OCI-LY3 (cell line): Measurements from ENCODE around the gene ABCC10.

Source experiments
- EZH2phosphoT487 ChIP-seq: fragments of 200-600 bp; shearing (Covaris generic); IDR thresholded peaks from 2 replicates; pipeline ENCODE4 v1.6.1; 2018; ENCODE audit warnings: antibody characterized with exemption, mixed run types, low read depth
- TF ChIP-seq, protein P1 (sequence below): fragments of 200-600, 300-600 bp; sonication (generic); IDR thresholded peaks from 2 replicates; pipeline ENCODE4 v1.5.1; 2014; ENCODE audit warnings: antibody characterized with exemption, low read length, low read depth

DNA sequence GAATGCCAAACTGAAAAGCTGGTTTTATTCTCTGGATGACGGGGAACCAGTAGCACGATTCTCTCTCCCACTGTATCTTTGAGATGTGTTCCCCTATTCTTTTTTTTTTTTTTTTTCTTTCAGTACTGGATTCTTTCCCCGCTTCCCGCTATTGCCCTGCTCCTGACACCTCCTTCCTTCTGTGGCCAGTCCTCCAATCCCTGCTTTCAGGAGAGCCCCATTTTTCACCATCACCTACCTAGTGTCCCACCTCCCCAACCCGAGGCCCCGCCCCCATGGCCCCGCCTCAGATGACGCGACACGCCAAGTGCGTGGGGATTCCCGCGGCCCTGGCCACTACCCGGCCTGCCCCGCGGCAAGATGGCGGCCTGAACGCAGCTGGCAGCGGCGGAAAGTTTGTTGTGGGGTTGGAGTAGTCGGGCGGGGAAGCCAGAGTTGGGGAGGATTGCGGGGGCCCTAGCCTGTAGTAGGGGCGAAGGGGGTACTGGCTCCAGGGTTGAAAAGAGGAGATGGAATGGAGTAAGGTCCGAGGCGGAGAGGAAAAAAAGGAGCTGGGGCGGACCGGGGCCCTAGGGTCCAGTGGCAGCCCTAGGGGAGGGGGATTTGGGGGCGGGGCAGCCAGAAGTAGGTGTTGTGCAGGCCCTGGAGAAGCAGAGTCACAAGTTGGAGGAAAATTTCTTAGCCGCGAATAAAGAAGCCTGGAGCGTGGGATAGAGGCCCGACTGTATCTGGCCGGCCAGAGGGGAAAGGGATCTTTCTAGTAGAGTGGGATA lies 50.1 kb downstream of the ABCC10 start, which contains the start of gene TJAP1:
- TF ChIP-seq, protein P1, sequence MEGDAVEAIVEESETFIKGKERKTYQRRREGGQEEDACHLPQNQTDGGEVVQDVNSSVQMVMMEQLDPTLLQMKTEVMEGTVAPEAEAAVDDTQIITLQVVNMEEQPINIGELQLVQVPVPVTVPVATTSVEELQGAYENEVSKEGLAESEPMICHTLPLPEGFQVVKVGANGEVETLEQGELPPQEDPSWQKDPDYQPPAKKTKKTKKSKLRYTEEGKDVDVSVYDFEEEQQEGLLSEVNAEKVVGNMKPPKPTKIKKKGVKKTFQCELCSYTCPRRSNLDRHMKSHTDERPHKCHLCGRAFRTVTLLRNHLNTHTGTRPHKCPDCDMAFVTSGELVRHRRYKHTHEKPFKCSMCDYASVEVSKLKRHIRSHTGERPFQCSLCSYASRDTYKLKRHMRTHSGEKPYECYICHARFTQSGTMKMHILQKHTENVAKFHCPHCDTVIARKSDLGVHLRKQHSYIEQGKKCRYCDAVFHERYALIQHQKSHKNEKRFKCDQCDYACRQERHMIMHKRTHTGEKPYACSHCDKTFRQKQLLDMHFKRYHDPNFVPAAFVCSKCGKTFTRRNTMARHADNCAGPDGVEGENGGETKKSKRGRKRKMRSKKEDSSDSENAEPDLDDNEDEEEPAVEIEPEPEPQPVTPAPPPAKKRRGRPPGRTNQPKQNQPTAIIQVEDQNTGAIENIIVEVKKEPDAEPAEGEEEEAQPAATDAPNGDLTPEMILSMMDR, result no peak
- TF ChIP-seq EZH2phosphoT487, result no peak
